HuH-7 (cell line): ENCODE results near the gene VPS41.

ENCODE experiments used
- DNase-seq: peaks from one replicate; pipeline ENCODE4 v3.0.0; 2011; ENCODE audit warnings: low spot score

VPS41 gene

GRCh38 chr7:38727184-38727940 lies 181.6 kb downstream of the VPS41 start:
- no peak for DNase-seq

DNA sequence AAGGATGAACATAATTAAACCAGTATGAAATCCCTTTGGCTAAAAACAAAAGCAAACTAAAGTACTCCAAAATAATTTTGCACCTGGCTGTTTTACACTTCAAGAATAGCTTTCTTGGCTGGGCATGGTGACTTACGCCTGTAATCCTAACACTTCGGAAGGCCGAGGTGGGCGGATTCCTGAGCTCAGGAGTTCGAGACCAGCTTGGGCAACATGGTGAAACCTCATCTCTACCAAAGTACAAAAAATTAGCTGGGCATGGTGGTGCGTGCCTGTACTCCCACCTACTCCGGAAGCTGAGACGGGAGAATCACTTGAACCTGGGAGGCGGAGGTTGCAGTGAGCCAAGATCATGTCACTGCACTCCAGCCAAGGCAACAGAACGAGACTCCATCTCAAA lies 185.7 kb downstream of the VPS41 start:
- DNase-seq = no peak

DNA sequence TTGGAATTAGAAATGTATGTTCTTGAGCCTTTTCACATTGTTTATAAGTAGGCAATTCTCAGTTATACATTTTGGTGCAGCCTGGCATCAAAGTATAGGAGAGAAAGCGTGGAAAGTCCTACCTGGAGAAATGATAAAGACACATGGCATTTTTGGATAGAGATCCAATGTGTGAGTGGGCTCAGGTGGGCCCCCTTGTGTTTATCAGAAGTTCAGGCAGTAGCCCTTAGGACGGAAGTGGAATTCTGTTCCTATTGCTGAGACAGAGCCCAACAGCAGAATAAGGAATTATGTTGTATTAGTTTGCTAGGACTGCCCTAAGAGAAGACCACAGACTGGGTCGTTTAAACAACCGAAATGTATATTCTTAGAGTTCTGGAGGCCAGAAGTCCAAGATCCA lies 192.6 kb downstream of the VPS41 start:
- DNase-seq = peak; percentile 17

DNA sequence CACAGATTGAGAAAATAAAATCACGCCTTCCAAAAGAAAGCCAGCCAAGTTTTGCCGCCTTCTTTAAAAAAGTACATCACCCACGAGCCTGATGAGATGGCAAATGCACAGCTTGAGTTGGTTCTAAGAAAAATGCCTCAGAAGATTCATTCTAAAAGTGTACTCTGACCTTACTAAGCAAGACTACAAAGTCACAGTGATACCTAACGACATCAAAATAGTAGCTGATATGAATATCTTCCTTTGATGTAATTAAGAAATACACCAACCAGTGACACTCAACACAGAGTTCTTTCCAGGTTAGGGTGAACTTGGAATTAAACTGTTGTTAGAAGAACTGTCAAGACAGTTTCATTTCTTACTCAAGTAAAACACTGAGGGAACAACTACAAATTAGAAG lies 199.9 kb downstream of the VPS41 start:
- no peak for DNase-seq

- DNase-seq = no peak
Observed at GRCh38 chr7:38704751-38705150, 204.2 kb downstream of the VPS41 start.

- no peak for DNase-seq
Observed at GRCh38 chr7:38704041-38704547, 204.9 kb downstream of the VPS41 start.

GRCh38 chr7:38703093-38703492 lies 205.9 kb downstream of the VPS41 start:
- DNase-seq = peak; percentile 21

DNA sequence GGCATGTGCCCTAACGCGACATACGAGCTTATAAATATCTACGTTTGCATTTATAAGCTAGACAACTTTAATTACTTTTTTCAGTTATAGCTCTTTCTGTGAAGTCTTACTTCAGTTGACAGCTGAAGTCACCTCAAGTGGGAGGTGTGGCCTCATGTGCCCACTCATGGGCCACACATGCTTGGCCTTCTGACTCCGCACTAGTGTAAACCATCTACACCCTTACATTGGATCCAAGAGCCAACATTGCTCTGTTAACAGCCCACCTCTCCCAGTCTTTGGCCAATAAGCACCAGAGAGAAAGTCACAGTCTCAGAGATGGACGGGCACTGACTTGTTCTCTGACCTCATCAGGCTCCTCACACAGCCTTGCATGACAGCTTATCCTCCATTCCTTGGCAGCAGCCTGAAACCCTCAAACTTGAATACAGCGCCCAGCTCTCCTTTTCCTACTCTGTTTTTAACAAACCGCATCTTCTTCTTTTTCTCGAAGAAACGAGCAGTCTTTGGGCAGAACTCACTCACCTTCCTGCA lies 206.9 kb downstream of the VPS41 start:
- DNase-seq = no peak

- DNase-seq = no peak
Observed at GRCh38 chr7:38700116-38700515, 208.9 kb downstream of the VPS41 start.

GRCh38 chr7:38699471-38699870 lies 209.5 kb downstream of the VPS41 start:
- no peak for DNase-seq

GRCh38 chr7:38694326-38694725 lies 214.7 kb downstream of the VPS41 start:
- no peak for DNase-seq

DNA sequence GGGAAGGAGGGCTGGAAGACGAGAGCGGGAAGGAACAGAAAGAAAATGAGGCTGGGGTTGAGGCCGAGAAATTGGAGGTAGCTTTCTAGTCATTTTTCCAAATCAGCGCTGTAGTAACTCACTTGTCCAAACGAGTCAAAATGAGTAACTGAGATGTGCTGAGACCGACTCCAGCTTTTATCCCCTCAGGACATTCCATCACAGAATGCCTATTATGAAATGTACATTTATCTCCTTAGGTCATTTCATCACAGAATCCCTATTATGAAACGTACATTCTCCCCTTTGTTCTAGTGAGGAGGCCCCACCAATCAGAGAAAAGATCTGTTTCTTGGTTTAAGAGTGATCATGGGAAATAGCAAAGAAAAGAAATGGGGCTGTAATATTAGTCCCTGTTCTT lies 222.1 kb downstream of the VPS41 start:
- DNase-seq = no peak

DNA sequence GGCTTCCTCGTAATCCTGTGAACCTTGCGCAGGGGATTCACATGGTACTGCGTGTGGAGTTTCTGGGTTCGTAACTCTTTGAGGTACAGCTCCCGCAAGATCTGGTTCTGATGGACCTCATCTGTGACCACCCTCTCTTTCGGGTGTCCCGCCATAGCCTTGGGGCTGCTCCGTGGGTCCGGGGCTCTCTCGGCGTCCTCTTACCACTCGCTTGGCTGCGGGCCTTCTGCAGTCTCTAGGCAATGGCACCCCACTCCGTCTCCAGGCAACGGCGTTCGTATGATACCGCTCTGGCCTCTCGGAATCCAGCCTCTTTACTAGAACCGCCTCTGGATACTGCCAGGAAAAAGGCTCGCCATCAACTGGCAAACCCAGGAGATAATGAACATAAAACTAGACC lies 223.1 kb downstream of the VPS41 start:
- no peak for DNase-seq

DNA sequence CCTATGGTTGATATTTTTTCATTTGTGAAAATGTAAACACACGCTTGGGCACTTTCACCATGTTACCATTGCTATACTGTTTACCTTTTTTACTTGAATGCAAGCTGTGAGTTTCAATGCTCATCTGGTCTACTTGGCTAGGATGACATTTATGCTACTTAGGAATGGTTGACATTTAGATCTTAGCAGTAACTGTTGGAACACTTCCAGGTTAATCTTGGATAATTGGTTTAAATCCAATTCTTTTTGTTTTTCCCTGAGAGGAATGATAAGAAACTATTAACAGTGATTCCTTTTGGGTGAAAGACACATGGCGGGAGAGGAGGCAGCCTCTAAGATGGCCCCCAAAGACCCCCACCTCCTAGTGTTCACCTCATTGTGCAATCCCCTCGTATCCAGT lies 226.4 kb downstream of the VPS41 start:
- no peak for DNase-seq

- no peak for DNase-seq
Observed at GRCh38 chr7:38681882-38682281, 227.1 kb downstream of the VPS41 start.

- DNase-seq = no peak
Observed at GRCh38 chr7:38679419-38679818, 229.6 kb downstream of the VPS41 start.

DNA sequence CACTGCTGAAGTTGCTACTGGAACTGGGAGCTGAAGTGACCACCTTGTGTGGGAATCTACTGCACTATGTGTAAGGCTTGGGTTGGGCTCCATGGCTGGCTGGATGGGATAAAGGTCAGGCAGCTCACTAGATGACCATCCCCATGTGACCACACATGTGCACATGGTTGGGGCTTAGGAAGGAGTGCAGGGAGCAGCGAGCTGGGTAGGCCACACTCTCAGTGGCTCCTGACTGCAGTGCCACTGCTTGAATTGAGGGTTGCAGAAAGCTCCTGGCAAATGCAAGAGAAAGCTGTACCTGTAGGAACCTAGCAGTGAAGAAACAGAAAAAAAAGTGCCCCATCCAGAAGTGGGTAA lies 230.3 kb downstream of the VPS41 start:
- no peak for DNase-seq

- no peak for DNase-seq
Observed at GRCh38 chr7:38677981-38678697, 230.9 kb downstream of the VPS41 start.

- DNase-seq = no peak
Observed at GRCh38 chr7:38675494-38676106, 233.4 kb downstream of the VPS41 start.

GRCh38 chr7:38674513-38674912 lies 234.5 kb downstream of the VPS41 start:
- DNase-seq = no peak

DNA sequence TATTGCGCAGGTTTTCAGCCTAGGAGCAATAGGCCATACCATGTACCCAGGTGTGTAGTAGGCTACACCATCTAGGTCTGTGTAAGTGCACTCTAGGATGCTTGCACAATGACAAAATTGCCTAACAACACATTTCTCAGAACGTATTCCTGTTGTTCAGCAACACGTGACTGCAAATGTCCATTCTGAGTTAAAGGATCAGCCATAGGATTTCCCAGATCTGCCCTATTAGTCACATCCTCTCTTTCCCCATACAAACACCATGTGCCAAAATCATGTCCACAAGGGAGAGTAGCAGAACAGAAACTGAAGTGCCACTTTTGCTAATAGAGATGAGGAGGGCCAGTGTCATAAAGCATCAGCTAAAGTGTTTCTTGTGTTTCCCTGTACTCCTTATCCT lies 235.2 kb downstream of the VPS41 start:
- no peak for DNase-seq
